ENCODE measurements around the gene HS3ST6.
"Not testable (repeated sequence)": the region's sequence is repeated elsewhere in the genome, so short reads cannot be mapped to it uniquely, and the experiment has no call there.

HS3ST6 gene

DNA sequence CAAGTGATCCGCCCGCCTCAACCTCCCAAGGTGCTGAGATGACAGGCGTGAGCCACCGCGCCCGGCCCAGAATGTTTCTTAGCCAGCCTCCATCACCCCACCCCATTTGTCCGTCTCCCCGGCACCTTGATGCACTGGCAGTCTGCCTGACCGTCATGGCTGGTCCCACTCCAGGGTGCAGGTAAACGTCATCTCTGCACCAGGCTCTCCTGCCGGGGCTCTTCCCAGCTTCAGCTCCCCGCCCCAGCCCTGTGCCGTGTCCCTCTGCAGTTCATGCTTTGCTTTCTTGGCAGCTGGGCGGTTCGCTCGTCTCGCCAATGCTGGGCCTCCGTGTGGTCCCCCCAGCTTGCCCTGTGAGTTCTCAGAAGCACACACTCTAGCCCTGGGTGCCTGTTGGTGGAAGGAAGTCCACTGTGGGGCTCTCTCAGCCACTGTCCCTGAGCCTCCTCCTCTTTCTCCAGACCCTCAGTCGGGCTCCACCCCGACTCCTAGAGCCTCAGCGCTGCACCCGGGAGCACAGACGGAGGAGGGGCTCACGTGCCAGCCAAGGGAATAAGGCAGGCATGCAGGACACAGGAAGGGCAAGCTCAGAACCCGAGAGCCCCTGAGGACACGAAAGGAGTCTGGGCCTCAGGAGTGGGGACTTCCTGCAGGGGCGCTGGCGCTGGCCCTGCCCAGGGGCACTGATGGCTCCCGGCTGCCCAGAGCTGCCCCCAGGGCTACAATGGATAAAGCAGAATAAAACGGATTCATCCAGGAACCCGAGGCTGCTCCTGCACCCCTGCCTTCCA lies 12.0 kb downstream of the HS3ST6 start:
- DNase-seq: no peak

DNA sequence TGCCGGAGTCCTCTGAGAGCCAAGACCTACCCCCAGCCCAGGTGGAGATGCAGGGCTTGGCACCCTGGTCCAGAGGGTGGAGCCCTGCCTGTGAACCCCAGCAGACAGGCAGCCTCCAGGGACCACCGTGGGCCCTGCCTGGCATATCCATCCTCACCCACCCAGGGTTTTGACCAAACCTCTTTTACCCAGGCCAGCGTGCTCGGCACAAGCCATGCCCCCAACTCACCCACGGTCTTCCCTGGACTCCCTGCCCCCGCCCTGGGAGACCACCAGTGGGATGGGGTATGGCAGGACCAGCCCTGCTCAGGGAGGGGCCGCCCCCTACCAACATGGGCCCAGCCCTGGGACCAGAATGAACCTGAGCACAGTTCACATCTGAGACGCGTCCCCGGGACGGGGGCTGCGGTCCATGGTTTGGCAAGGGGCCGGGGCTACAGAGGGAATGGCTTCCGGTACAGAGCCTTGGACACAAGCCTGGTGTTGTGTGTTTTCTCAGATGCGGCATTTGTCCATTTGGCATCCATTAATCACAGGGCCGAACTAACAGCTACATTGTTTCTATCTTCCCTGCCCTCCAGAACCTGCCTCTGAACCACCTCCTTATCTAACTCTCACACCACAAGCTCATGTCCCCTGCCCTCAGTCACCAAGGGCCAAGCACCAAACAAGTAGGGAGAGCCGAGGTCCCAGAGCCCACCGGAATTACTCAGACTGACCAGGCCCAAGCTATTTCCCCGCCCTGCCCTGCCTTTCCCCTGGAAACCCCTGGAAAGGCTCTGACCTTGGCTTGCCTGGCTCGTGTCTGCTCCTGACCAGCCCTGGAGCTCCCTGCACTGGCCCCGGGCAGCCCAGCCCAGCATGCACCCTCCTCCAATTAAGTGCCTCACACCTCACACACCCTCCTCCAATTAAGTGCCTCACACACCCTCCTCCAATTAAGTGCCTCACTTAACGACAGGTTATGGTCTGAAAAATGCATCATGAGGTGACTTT lies 14.1 kb downstream of the HS3ST6 start:
- DNase-seq: no peak

DNA sequence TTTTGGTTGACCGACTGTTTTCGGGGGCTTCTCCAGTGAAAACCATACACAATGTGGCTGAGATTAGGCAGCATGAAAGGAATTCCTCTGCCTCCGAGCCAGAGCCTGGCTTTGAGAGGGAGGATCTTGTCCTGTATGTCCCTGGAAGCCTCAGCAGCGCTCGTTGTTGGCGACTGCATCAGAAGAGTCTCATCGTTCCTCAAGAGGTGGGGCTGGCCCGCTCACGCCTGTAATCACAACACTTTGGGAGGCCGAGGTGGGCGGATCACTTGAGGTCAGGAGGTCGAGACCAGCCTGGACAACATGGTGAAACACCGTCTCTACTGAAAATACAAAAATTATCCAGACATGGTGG lies 15.0 kb downstream of the HS3ST6 start:
- no peak for DNase-seq

DNA sequence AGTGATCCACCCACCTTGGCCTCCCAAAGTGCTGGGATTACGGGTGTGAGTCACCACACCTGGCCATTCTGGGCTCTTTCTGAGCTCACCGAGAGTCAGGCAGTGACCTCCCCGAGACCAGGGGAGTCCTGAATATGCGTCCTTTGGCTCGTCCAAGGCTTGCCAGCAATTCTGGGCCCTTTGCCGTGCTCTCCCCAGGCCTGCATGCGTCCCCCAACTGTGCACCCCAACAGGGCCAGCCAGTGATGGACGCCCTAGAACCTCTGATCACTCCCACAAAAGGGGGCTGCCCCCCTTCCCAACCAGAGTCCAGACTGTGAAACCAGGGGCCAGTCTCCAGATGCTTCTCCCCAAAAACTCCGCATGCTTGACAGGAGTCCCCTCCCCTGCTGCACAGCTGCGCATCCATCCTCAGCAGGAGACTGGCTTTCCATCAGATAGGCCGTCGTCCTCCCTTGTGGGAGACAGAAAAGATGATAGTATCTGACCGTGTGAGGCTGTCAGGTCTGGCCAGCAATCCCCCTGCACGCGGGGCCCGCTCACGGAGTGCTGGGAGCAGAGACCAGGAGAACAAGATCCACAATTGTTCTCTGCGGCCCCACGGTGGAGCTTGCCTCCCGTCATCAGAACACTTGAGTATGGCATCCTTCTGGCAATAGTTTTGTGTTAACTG lies 15.5 kb downstream of the HS3ST6 start:
- no peak for DNase-seq

DNA sequence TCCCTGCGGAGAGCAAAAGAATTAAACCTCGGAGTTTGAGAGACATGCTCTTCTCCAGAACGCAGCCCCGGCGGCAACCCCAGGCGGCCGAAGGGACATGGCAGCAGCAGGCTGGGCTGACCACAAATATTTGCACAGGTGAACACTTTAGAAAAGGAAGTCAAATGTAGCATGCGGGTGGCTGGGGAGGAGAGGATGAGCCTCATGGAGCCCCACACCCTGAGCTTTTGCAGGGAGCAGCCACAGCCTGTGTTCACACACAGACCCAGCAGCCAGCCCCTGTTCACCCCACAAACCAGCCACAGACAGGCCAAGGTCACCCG lies 17.8 kb downstream of the HS3ST6 start:
- DNase-seq: no peak

DNA sequence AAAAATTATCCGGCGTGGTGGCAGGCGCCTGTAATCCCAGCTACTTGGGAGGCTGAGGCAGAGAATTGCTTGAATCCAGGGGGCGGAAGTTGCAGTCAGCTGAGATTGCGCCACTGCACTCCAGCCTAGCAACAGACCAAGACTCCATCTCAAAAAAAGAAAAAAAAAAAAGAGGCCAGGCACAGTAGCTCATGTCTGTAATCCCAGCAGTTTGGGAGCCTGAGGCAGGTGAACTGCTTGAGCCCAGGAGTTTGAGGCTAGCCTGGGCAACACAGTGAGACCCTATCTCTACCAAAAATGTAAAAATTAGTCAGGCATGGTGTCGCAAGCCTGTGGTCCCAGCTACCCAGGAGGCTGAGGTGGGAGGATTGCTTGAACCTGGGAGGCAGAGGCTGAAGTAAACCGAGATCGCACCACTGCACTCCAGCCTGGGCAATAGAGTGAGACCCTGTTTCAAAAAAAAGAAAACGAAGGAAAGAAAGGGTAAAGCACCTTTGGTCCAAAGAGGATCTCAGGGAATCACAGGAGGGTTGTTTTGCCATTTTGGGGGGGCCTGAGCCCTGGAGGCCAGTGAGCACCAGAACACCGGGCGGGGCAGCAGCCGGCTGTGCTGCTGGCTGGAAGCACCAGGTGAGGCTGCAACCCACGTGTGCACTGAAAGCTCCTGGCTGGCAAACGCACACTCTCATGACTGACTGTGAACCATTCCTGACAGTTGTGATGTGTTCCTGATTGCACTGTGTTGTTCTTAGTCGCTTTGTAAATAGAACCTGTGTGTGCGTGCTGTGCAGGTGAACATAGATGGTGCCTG lies 18.4 kb downstream of the HS3ST6 start:
- DNase-seq: no peak

DNA sequence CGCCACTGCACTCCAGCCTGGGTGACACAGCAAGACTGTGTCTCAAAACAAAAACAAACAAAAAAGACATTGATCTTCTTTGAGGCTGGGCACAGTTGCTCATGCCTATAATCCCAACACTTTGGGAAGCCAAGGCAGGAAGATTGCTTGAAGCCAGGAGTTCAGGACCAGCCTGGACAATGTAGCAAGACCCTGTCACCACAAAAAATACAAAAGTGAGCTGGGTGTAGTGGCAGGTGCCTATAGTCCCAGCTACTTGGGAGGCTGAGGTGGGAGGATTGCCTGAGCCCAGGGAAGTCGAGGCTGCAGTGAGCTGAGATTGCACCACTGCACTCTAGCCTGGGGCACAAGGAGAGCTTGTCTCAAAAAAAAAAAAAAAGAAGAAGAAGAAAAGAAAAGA lies 20.5 kb downstream of the HS3ST6 start:
- not testable (repeated sequence) for DNase-seq

DNA sequence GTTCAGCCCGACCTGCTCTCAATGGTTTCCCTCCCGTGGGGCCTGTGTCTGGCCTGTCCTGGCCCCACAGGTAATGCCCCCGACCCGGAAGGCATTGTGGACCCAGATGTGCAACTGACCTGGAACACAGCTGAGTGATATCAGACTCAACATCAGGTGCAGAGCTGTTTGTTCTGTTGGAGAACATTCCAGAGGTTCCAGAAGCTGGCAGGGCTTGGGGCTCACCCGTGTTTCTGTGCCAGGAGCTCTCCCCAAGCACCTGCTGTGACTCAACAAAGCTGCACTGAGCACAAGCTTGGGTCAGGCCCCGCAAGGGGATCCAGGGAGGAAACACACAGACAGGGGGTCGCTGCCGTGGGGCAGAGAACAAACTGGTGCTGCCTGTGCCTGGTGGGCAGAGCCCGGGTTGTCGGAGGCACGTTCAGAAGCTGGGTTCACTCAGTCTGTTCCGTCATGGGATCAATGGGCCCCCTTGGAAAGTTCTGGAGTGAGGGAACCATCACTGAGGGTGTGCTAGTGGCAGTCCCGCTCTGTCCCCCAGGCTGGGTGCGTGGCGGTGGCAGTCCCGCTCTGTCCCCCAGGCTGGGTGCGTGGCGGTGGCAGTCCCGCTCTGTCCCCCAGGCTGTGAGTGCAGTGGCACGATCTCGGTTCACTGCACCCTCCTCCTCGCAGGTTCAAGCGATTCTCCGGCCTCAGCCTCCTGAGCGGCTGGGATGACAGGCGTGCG lies 22.1 kb downstream of the HS3ST6 start:
- DNase-seq: no peak

DNA sequence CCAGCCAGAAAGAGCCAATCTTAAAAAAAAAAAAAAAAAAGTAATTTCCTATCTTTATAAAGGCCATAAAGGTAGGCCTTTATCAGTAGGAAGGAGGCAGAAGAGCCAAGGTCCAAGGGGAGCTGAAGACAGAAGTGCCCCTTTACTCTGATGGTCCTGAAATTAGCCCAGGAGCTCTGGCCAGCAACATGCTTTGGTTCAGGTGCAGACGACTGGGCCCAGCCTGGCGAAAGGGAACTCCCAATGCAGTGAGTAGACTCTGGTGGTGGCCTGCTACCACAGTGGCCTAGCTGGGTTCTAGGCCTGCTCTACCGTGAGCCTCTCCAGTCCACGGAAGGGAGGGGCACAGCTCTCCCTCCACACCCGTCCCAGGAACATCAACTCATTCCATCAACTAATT lies 23.1 kb downstream of the HS3ST6 start:
- no peak for DNase-seq

DNA sequence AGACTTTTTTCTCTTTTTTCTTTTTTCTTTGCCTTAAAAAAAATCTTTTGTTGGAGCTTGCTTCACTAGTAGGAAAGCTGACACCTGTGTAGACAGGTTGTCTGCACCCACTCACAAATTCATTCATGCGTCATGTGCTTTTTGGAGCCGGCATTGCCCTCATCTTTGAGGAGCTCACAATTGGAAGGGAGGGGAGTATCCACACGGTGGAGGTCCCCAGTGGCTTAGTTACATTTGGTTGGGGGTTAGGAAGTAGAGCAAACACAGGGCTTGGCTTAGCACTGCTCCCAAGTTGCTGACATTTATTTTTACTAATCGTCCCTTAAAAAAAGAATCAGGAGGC lies 27.5 kb downstream of the HS3ST6 start:
- no peak for DNase-seq

DNA sequence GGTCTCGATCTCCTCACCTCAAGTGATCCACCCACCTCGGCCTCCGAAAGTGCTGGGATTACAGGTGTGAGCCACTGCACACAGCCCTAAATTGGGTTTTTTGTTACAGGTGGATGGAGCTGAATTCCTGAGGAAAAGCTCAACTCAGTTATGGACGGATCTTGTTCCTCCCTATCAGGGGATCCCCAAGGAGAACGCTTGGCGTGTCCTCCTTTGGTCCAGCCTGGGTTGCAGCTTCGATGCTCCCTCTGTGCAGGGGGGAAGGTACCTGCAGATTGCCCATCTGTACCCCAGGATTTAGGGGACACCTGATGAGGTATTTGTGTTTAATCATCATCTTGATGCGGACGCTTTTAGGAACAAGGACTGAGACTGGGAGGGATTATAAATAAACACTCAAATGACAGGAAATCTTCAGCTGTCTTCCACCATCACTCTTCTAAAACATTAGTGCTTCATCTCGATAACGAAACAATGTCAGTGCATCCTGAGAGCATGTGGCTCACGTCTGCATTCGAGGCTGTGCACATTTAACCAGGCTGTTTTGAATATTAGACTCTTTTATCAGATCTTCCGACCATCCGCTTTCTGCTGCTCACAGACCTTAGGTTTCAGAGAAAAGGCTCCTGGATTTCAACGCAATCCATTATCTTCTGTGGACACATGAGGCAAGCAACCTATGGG lies 28.0 kb downstream of the HS3ST6 start:
- DNase-seq: no peak

DNA sequence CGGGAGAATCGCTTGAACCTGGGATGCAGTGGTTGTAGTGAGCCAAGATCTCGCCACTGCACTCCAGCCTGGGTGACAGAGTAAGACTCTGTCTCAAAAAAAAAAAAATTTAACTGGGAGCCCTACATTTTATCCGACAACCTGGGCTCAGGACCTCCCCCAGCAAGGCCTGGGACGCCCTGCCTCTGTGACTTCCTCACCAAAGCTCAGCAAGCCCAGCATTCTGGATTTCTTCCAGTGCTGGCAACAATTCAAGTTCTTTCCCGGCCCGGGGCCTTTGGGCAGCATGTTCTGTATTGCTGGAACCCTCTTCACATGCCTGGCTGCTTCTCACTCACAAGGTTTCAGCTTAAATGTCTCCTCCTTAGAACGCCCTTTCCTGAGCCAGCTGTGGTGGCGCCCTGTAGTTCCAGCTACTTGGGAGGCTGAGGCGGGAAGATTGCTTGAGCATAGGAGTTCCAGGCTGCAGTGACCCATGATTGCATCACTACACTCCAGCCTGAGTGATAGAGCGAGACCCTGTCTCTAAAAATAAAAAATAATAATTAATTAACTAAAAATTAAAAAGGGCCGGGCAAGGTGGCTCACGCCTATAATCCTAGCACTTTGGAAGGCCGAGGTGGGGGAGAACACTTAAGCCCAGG lies 30.4 kb downstream of the HS3ST6 start:
- no peak for DNase-seq

DNA sequence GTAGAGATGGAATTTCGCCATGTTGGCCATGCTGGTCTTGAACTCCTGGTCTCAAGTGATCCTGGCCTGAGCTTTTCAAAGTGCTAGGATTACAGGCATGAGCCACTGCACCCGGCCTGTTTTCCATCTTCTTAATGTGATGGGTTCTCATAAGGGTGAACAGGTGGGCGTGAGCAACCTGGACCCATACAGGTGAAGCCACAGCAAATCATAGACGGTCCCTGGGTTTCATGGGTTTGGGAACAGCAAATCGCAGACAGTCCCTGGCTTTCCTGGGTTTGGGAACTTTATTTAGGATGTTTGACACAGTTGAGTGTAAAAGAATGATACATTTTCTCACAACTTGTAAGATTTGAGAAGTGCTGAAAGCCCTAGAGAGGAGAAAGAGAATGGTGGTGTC lies 33.3 kb downstream of the HS3ST6 start:
- DNase-seq: no peak

DNA sequence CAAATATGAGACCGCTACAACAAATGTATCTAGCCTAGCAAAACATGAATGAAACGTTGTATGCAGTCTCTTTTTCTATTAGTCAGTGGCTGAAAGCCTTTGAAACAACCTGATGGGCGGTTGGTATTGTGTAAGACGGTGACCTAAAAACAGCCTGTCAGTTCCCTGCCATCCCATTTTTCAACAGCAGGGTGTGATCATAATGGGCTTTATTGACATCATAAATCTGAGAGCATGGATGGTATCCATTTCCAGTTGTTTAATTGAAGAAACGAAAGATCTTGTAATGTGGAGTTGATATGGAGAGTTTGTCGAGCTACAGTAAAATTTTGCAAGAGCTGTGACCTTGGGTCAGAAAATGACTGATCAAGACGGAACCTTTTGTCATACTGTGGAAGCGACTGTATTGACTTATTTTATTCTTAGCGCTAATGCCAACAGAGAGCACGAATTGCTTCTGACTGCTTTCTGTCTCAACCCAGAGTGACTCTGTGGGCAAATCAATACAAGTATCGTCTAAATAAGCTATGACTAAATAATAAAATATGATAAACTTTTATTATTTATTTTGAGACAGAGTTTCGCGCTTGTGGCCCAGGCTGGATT lies 34.0 kb downstream of the HS3ST6 start:
- DNase-seq: no peak

DNA sequence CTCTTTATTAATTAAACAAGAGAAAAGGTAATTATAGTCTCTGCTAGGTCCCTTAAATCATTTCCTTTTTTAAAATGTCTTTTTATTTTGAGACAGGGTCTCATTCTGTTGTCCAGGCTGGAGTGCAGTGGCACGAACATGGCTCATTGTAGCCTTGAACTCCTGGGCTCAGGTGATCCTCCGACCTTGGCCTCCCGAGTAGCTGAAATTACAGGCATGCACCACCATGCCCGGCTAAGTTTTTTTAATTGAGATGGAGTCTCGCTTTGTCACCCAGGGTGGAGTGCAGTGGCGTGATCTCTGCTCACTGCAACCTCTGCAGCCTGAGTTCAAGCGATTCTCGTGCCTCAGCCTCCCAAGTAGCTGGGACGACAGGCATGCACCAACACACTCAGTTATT lies 37.0 kb downstream of the HS3ST6 start:
- DNase-seq: not testable (repeated sequence)

DNA sequence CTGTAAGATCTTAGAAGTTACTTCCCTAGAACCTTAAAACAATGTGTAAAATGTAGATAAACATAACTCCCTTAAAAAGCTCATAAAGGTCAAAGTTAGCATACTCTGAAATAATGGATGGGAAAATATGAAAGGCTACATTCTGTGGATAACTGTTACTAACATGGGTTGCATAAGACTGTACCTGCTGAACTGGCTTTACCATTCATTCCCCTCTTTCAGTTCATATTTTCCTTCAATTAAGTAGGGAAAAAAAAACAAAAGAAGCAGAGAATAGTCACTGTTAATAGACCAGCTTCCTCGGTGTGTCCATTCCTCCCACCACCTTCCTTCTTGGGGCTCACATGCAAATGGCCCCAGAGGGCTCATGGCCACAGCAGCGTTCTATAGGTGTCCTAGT lies 38.7 kb downstream of the HS3ST6 start:
- DNase-seq: no peak

DNA sequence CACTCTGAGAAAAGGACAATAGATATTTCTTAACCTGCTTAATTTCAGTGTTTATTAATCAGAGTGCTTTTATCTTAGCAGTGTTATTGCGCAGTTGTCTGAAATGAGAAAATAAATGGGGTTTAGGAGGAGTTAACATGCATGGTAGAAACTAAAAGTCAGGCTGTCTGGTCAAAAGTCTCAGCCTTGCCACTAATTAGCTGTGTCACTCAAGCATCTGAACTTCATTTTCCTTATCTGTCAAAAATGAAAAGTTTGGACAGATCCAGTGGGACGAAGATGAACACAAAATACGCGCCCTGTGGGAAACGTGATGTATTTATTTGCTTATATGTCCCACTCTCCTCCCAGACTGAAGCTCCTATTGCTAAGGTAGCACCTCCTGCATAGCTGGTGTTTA lies 40.0 kb downstream of the HS3ST6 start:
- no peak for DNase-seq

DNA sequence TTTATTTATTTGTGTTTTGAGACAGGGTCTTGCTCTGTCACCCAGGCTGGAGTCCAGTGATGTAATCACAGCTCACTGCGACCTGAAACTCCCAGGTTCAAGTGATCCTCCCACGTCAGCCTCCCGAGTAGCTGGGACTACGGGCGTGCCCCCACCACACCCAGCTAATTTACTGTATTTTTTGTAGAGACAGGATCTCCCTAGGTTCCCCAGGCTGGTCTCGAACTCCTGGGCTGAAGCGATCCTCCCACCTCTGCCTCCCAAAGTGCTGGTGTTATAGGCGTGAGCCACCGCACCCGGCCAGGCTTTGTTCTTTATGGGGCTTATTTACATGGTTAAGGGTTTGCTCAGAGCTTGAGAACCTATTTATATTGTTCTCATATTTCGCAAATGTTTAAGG lies 40.4 kb downstream of the HS3ST6 start:
- DNase-seq: no peak

DNA sequence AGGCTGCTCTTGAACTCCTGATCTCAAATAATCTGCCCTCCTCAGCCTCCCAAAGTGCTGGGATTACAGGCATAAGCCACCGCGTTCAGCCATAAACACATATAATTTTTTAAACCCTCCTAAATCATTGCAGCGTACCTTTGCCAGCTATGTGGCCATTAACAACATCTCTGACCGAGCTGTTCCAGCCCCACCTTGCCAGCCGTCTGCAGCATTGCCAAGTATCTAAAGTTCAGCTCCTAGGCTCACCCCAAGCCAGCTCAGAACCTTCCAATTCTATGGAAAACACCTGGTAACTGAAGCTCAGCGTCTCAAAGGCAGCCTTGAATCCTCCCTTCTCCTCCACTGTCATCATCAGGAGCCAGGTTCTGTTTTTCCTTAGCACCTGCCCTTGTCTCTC lies 41.1 kb downstream of the HS3ST6 start:
- no peak for DNase-seq

DNA sequence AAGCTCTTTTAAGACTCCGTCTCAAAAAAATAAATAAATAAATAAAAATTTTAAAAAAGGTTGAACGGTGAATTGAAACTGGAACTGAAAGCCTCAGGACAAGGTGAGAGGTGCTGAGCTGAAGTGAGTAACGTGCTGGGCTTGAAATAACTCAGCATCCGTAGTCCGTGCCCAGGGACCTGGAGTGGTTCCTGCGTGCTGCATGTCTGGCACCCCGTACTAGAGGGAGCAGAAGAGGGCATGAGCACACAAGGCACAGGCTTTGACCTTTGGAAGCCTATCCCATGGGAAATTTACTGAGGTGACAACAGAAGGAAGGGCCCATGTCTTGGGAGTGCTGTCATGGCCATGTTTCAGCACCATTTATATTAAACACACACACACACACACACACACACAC lies 41.7 kb downstream of the HS3ST6 start:
- no peak for DNase-seq

DNA sequence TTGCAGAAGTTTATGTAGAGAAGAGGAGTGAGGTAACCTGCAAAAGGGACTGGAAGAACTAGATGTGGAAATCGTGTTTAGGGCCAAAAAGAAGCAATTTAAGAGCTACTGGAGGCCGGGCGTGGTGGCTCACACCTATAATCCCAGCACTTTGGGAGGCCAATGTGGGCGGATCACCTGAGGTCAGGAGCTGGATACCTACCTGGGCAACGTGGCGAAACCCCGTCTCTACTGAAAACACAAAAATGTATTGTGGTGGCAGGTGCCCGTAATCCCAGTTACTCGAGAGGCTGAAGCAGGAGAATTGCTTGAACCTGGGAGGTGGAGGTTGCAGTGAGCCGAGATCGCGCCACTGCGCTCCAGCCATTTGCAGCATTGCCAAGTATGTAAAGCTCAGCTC lies 42.1 kb downstream of the HS3ST6 start:
- DNase-seq: not testable (repeated sequence)

Data from stimulated activated CD4-positive, alpha-beta T cell treated with anti-CD3 and anti-CD28 coated beads, Interleukin-15, amount 100 ng/mL, for 24 hours (primary cell).